GM12874 (cell line): ENCODE results near the gene YAF2.

Experiments
- CTCF ChIP-seq: IDR thresholded peaks from 2 replicates; pipeline ENCODE4 v1.5.1; 2011; ENCODE audit warnings: low read depth, mild to moderate bottlenecking, control low read depth, low read length, moderate library complexity; ENCODE audit not compliant: insufficient read depth

The YAF2 gene

GRCh38 chr12:42255221-42255865, 17.3 kb upstream of the YAF2 start:
- no peak for TF ChIP-seq CTCF

- TF ChIP-seq CTCF: no peak
These were observed 2.2 kb upstream of the YAF2 start for GRCh38 chr12:42240131-42240750.

- TF ChIP-seq CTCF: no peak
These were observed 202 bp downstream of the YAF2 start for GRCh38 chr12:42237853-42238239.

- peak; percentile 68 for TF ChIP-seq CTCF
These were observed 796 bp downstream of the YAF2 start for GRCh38 chr12:42237052-42237852.

- TF ChIP-seq CTCF: no peak
These were observed 2.0 kb downstream of the YAF2 start for GRCh38 chr12:42236017-42236416.

- TF ChIP-seq CTCF: no peak
These were observed 2.6 kb downstream of the YAF2 start for GRCh38 chr12:42235426-42235825.

- TF ChIP-seq CTCF: no peak
These were observed 3.1 kb downstream of the YAF2 start for GRCh38 chr12:42234970-42235369.
